T-cell (primary cell): ENCODE measurements around the gene CBX6. TPM values are rescaled to one million over a fixed set of nuclear protein-coding genes. Genes with fewer than 3 reads are reported as not detected.

Experiments used
- ATAC-seq, 4 experiments: fragments of 200-7000 bp in 3 of 4; fragments of 150-1000 bp in 1 of 4; cut with Tn5 transposase; replicated peaks in 1 of 4; 1 replicate in 3 of 4; 2 replicates in 1 of 4; pipeline ENCODE4 v1.10.0; 2021; ENCODE audit warnings: moderate library complexity in 3 of 4, mild to moderate bottlenecking in 2 of 4, moderate number of reproducible peaks in 1 of 4
- CTCF ChIA-PET, 2 donors: fragments of 300-600 bp; sonication (Branson Sonifier 250); formaldehyde crosslinking; loops; one replicate each; lab custom pipeline; 2022; ENCODE audit warnings: antibody characterized with exemption in 2 of 2; lab: Charles Lee
- POLR2A ChIA-PET, 2 donors: fragments of 300-600 bp; sonication (Branson Sonifier 250); formaldehyde crosslinking; loops; one replicate each; lab custom pipeline; 2022; ENCODE audit warnings: antibody characterized with exemption in 2 of 2; lab: Charles Lee
- DNase-seq, 35 experiments: peaks; one replicate each; pipeline versions ENCODE4 v3.0.0 to v3.0.0-alpha.2; 2013 to 2023
- H3K27ac ChIP-seq: one replicate; pipeline ENCODE4 v1.5.1; 2013; ENCODE audit warnings: low read length
- H3K27me3 ChIP-seq, 2 experiments: replicated peaks in 1 of 2; 1 replicate in 1 of 2; 2 replicates in 1 of 2; pipeline versions ENCODE4 v1.6.1 to v1.7.0; 2013; ENCODE audit warnings: low read length in 1 of 2, mixed read lengths in 1 of 2; ENCODE audit not compliant: control insufficient read depth in 2 of 2, insufficient read depth in 2 of 2; ENCODE audit errors: extremely low read depth in 1 of 2
- H3K36me3 ChIP-seq, 2 donors: 1 replicate in 1 of 2; 2 replicates in 1 of 2; pipeline versions ENCODE4 v1.6.1 to v1.7.0; 2013; ENCODE audit warnings: low read length in 1 of 2; ENCODE audit not compliant: control insufficient read depth in 2 of 2, insufficient read depth in 1 of 2; ENCODE audit errors: extremely low read depth in 1 of 2
- H3K4me1 ChIP-seq, 2 experiments: 1 replicate in 1 of 2; 2 replicates in 1 of 2; pipeline versions ENCODE4 v1.6.1 to v1.7.0; 2013; ENCODE audit warnings: low read length in 2 of 2, mixed read lengths in 1 of 2; ENCODE audit not compliant: insufficient read depth in 2 of 2, control insufficient read depth in 1 of 2; ENCODE audit errors: extremely low read depth in 1 of 2
- H3K4me3 ChIP-seq, 2 donors: 1 replicate in 1 of 2; 2 replicates in 1 of 2; pipeline versions ENCODE4 v1.5.1 to v1.7.0; 2013; ENCODE audit warnings: mild to moderate bottlenecking in 2 of 2, low read length in 1 of 2, moderate library complexity in 1 of 2; ENCODE audit not compliant: control insufficient read depth in 1 of 2; ENCODE audit errors: extremely low read depth in 1 of 2
- H3K9me3 ChIP-seq: 2 replicates; pipeline ENCODE4 v1.7.0; 2013
- H3K27ac Mint-ChIP-seq, 2 donors: one replicate each; pipeline ENCODE4 v1.8.0; 2020 to 2021; ENCODE audit warnings: mild to moderate bottlenecking in 2 of 2, mixed read lengths in 2 of 2
- H3K27me3 Mint-ChIP-seq, 2 donors: one replicate each; pipeline ENCODE4 v1.8.0; 2021 to 2022; ENCODE audit warnings: mixed read lengths in 2 of 2
- H3K36me3 Mint-ChIP-seq: one replicate; pipeline ENCODE4 v1.8.0; 2021; ENCODE audit warnings: mixed read lengths
- H3K4me1 Mint-ChIP-seq, 3 donors: one replicate each; pipeline ENCODE4 v1.8.0; 2020 to 2022; ENCODE audit warnings: mixed read lengths in 3 of 3, mild to moderate bottlenecking in 1 of 3
- H3K4me3 Mint-ChIP-seq, 3 donors: one replicate each; pipeline ENCODE4 v1.8.0; 2020 to 2022; ENCODE audit warnings: mild to moderate bottlenecking in 3 of 3, mixed read lengths in 3 of 3, moderate library complexity in 3 of 3
- H3K9me3 Mint-ChIP-seq, 3 donors: one replicate each; pipeline ENCODE4 v1.8.0; 2020 to 2022; ENCODE audit warnings: mixed read lengths in 3 of 3
- WGBS: methylation state at CpG from one replicate; pipeline ENCODE4 v1.1.5; 2013; ENCODE audit warnings: missing lambda C conversion rate; ENCODE audit not compliant: insufficient coverage; 5-methylcytosine and 5-hydroxymethylcytosine counted together
- total RNA-seq, 35 experiments: library from RNA in 6 of 35; stranded (reverse) in 6 of 35; fragments of 120-200 nt in 1 of 35; gene quantifications; one replicate each; pipeline versions ENCODE4 v1.2.1 to v1.2.4 and lab custom pipeline; 2013 to 2026

Gene CBX6
- total RNA-seq, 5 donors from 2014 or later (not counting 1 experiment from before 2014, with no cell fraction given), result 41.2 to 92.0 (median 87.1) TPM

- H3K27me3 Mint-ChIP-seq, result no peaks in the 10 kb centered on the region
- 89% methylated on average over 14 of the region's 24 CpGs for WGBS
- ATAC-seq (no peak), DNase-seq (peak in 1 of 35 experiments; percentile 12)
- H3K4me1 Mint-ChIP-seq, result peaks cover 19 to 33% (median 29%) of the 10 kb centered on the region in 3 donors
- Histone ChIP-seq H3K36me3 (peaks cover 10 to 31% of the 10 kb centered on the region in 2 donors), H3K4me3 (no peak overlapping the region), H3K9me3 (no peaks in the 10 kb centered on the region), H3K27ac (no peak overlapping the region), H3K4me1 (peaks cover 0 to 40% of the 10 kb centered on the region in 2 experiments), H3K27me3 (peaks cover 0 to 4% of the 10 kb centered on the region in 2 experiments)
- H3K4me3 Mint-ChIP-seq, result no peak overlapping the region
- peaks cover 2% of the 10 kb centered on the region for H3K36me3 Mint-ChIP-seq
- POLR2A ChIA-PET, result interaction anchor here in 1 of 2 donors (0.5 kb wide), 1 partner anchor 373 kb away, joined by 3 read pairs; no protein-coding TSS in a partner anchor
- CTCF ChIA-PET, result interaction anchor here in 1 of 2 donors (0.6 kb wide), 1 partner anchor 110 kb away, joined by 5 read pairs; no protein-coding TSS in a partner anchor
- no peaks in the 10 kb centered on the region for H3K9me3 Mint-ChIP-seq
- H3K27ac Mint-ChIP-seq, result no peak overlapping the region
Observed at GRCh38 chr22:38864361-38865191, 7.4 kb downstream of the CBX6 start.

GRCh38 chr22:38863531-38864131, 8.4 kb downstream of the CBX6 start:
- peaks cover 0 to 6% of the 10 kb centered on the region in 2 experiments for H3K27me3 ChIP-seq
- peaks cover 10 to 23% of the 10 kb centered on the region in 2 donors for H3K36me3 ChIP-seq
- peak in 1 of 35 experiments; percentile 11 for DNase-seq
- H3K36me3 Mint-ChIP-seq, result peaks cover 2% of the 10 kb centered on the region
- no peaks in the 10 kb centered on the region for H3K9me3 ChIP-seq
- POLR2A ChIA-PET, result no interaction called here
- CTCF ChIA-PET, result no interaction called here
- no peak overlapping the region for H3K4me3 Mint-ChIP-seq
- H3K27me3 Mint-ChIP-seq, result no peaks in the 10 kb centered on the region
- no peak overlapping the region for H3K27ac Mint-ChIP-seq
- H3K9me3 Mint-ChIP-seq, result no peaks in the 10 kb centered on the region
- no peak for ATAC-seq
- no peak overlapping the region for H3K4me3 ChIP-seq
- WGBS, result 90% methylated on average over 7 of the region's 12 CpGs
- H3K27ac ChIP-seq, result no peak overlapping the region
- peaks cover 0 to 30% of the 10 kb centered on the region in 2 experiments for H3K4me1 ChIP-seq
- peaks cover 13 to 25% (median 20%) of the 10 kb centered on the region in 3 donors for H3K4me1 Mint-ChIP-seq

- peak overlapping the region in 1 of 2 donors; percentile 44 for H3K27ac Mint-ChIP-seq
- 84% methylated on average over 4 of the region's 14 CpGs for WGBS
- ATAC-seq, result no peak
Observed at GRCh38 chr22:38862375-38863329, 9.4 kb downstream of the CBX6 start.

GRCh38 chr22:38861927-38862326, 10.1 kb downstream of the CBX6 start:
- no peaks in the 10 kb centered on the region for H3K9me3 Mint-ChIP-seq
- Histone ChIP-seq H3K36me3 (peaks cover 8 to 18% of the 10 kb centered on the region in 2 donors), H3K9me3 (no peaks in the 10 kb centered on the region), H3K27ac (no peak overlapping the region), H3K4me1 (peaks cover 0 to 15% of the 10 kb centered on the region in 2 experiments), H3K27me3 (peaks cover 0 to 13% of the 10 kb centered on the region in 2 experiments), H3K4me3 (no peak overlapping the region)
- ChIA-PET POLR2A (no interaction called here), CTCF (no interaction called here)
- ATAC-seq, result no peak
- 77% methylated on average over 6 of the region's 12 CpGs for whole genome bisulfite sequencing
- H3K36me3 Mint-ChIP-seq, result no peaks in the 10 kb centered on the region
- no peak overlapping the region for H3K27ac Mint-ChIP-seq
- H3K4me1 Mint-ChIP-seq, result peaks cover 0 to 14% (median 12%) of the 10 kb centered on the region in 3 donors
- H3K4me3 Mint-ChIP-seq, result no peak overlapping the region
- no peaks in the 10 kb centered on the region for H3K27me3 Mint-ChIP-seq
- no peak for DNase-seq

More at GRCh38 chr22:38862375-38863329, 9.4 kb downstream of the CBX6 start:
- Mint-ChIP-seq H3K27me3 (no peaks in the 10 kb centered on the region), H3K4me3 (no peak overlapping the region), H3K4me1 (peaks cover 3 to 17% (median 13%) of the 10 kb centered on the region in 3 donors), H3K9me3 (no peaks in the 10 kb centered on the region), H3K36me3 (peaks cover 2% of the 10 kb centered on the region)
- Histone ChIP-seq H3K4me1 (peaks cover 0 to 21% of the 10 kb centered on the region in 2 experiments), H3K27ac (no peak overlapping the region), H3K9me3 (no peaks in the 10 kb centered on the region), H3K4me3 (no peak overlapping the region), H3K36me3 (peaks cover 10 to 23% of the 10 kb centered on the region in 2 donors), H3K27me3 (peaks cover 0 to 13% of the 10 kb centered on the region in 2 experiments)
- no peak for DNase-seq
- ChIA-PET CTCF (no interaction called here), POLR2A (no interaction called here)

- H3K27me3 ChIP-seq, result peaks cover 0 to 13% of the 10 kb centered on the region in 2 experiments
- no peak overlapping the region for H3K4me3 ChIP-seq
- no peak overlapping the region for H3K4me3 Mint-ChIP-seq
- no peaks in the 10 kb centered on the region for H3K9me3 ChIP-seq
- DNase-seq, result no peak
- H3K27me3 Mint-ChIP-seq, result no peaks in the 10 kb centered on the region
- H3K36me3 ChIP-seq, result peaks cover 8 to 18% of the 10 kb centered on the region in 2 donors
- WGBS, result 45% methylated on average over 2 of the region's 13 CpGs
- H3K9me3 Mint-ChIP-seq, result no peaks in the 10 kb centered on the region
- no peak for ATAC-seq
- no peaks in the 10 kb centered on the region for H3K36me3 Mint-ChIP-seq
- no peak overlapping the region for H3K27ac Mint-ChIP-seq
- CTCF ChIA-PET, result no interaction called here
- peaks cover 0 to 14% (median 12%) of the 10 kb centered on the region in 3 donors for H3K4me1 Mint-ChIP-seq
- POLR2A ChIA-PET, result no interaction called here
- peaks cover 0 to 15% of the 10 kb centered on the region in 2 experiments for H3K4me1 ChIP-seq
- no peak overlapping the region for H3K27ac ChIP-seq
Observed at GRCh38 chr22:38861170-38861876, 10.7 kb downstream of the CBX6 start.
